ENCODE data around the gene SPATA9.
"Not testable (repeated sequence)": the region's sequence is repeated elsewhere in the genome, so short reads cannot be mapped to it uniquely, and the experiment has no call there.

SPATA9 gene

DNA sequence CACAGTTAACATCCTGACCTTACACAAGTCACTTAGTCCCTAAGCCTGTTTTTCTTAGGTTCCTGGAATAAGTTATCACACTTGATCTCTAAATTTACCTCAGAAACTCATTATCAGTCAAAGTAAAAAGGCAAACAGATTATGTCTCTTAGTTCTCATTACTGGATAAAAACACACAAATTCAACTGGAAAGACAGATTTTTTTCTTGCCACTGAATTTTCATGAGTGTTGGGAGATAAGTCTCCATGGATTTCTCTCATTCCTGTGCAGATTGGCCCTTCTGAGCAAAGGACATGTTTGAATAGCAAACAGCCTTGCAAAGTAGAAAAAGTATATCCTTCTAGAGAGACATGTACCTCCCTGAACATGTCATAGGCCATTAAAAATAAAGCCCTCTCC is 10.2 kb downstream of the SPATA9 start:
- no peak for DNase-seq

DNA sequence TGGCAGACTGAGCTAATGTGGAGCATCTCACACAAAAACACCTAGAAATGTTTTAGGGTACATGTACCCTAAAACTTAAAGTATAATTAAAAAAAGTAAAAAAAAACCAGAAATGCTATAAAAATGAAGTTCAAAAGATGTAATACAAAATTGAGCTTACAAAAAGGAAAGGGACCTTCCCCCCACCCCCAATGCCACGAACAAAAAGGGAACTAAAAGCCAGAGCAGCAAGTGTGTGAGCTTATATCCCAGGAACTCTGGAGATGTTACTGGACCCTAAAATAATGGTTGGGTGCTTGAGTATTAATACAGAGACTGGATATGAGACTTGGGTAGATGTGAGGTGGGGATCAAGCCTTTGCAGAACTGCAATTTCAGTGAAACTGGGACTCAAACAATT is 11.0 kb downstream of the SPATA9 start:
- DNase-seq = no peak

DNA sequence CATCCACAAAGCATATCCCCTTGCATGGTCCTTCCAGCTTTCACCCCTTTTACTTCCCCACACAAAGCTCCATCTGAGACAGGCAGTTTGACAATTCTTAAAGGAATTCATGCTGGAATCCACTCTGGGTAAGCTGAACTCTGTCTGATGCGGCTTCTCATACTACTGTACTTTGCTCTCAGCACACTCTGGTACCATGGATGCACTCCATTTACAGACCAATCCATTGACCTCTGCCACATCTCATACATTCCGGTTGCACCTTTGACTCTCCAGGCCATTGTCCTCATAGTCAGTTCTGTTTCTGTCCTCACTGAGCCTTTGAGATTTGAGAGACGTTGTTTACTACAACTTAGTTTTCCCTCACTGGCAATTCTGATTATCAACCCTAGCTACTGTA is 12.2 kb downstream of the SPATA9 start:
- no peak for DNase-seq

DNA sequence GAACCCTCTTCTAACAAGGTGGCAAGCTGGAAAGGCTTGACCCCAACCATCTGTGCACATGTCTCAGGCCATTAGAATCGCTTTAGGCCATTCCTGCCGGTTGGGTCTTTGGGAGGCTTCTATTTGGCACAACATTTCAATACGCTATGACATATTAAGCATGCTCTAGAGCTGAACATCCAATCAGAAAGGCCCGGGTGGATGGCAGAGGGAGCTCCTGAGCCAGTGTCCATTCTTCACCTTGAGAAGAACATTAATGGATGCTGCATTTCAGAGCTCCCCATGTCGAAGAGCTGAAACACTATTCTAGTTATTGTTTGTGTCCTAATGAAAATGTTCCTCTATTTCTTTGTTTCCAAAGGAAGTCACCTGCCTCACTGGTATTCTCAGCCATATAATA is 12.8 kb downstream of the SPATA9 start:
- no peak for DNase-seq

DNA sequence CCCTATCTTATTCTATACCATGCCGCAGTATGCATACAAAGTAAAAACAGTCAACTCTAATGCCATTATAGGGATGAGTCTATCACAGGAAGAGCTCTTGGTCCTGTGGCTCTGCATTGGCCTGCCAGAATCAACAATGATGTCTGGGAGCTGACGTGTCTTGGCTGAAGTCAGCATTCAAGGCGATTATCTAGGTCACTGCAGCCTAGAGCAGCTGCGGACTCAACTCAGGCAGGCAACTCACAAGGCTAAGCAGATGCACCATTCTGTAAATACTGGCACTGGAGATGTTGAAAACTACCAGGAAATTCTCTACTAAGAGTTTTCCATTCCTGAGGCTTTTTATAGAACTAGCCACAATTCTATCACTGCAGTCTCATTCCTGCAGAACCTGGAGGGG is 13.3 kb downstream of the SPATA9 start:
- no peak for DNase-seq

DNA sequence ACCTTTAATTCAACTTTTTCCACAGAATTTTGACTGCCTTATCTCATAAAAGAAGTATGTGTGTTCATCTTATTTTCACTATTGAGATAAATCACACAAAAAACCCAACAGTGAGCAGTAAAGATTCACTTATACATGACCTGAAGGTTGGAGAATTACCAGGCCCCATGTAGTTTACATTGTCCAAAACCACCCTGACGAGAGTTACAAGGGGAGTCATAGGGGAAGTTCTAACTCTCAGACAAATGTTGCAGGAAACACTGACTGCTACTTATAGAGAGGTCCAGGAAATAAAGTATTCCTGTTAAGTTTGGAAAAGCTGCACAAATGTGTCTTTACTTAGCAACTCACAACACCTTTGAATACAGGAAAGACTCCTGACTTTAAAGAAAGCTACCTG is 14.1 kb downstream of the SPATA9 start:
- no peak for DNase-seq

DNA sequence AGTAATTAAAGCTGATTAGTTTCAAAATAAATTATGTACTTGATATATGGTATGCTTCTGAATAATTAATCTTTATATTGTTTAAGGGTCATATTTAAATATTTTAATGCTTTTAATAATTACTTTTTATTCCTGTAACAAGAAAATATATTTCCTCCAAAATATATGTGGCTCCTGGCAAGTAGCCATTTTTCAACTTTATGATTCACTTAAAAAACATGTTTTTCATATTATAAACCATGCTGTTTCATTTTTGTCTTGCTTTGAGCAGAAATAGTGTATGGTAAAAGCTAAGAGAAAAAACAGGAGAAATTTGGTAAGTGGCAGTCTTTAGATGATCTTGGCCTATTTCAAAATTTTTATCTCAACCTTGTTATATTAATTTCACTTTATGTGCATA is 14.6 kb downstream of the SPATA9 start:
- no peak for DNase-seq

DNA sequence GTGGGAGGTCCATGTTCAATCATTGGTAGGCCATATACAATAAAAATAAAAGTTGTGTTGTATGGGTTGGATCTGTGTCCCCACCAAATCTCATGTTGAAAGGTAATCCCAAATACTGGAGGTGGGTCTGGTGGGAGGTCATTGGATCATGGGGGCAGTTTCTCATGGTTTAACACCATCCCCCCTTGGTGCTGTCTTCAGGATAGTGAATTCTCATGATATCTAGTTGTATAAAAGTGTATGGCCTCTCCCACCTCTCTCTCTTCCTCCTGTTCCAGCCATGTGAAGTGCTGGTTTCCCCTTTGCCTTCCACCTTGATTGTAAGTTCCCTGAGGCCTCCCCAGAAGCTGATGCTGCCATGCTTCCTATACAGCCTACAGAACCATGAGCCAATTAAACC is 15.1 kb downstream of the SPATA9 start:
- DNase-seq = no peak

DNA sequence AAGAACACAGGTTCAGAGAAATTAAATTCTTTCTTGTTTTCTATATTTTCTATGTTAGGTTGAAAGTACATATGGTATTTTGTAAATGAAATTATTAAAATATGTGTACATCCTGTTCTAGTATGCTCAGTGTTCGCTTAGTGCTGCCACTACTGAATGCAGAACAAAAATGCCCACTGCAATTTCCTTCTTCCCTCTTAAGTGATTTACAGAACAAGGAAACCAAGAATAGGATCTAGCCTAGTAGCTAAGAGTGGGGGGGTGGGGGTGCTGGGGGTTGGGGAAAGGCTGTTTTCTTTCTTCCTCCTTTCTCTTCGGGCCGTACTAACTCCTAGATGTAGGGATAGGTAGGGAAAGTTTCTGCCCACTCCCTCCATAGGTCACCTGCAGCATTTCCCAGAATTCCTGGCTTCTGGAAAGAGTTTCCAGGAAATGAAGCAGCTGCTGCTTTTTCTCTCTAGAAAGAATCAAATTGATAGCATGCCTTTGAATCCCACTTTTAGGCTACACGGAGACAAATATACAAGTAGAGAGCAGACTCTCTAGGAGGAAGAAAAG is 15.7 kb downstream of the SPATA9 start:
- no peak for DNase-seq

DNA sequence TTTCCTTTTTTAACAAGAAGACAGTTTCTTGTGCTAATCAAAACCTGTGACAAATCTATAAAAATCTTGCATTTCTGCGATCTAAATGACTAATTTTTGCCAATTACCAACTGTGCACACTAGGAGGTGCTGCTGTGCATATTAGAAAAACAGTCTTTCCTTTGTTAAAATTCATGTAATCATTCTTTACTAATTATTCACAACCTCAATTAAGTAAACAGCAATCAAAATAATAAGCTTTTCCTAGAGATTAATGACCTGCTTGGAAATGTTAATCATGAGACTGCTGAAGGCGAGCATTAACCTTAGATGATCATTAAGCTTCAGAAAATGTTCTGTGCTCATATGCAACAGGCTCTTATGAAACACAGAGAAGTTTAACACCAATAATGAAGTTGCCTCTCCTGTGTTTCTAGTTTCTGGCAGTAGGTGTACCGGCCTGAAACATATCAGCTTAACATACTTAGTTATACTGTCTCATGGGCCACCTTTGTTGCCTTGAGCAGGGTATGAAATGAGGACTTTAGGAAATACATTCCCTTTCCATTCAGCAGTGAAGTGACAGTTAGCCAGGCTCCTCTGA is 18.5 kb downstream of the SPATA9 start:
- peak in 2 of 5 donors; percentile 19 to 22 for DNase-seq

DNA sequence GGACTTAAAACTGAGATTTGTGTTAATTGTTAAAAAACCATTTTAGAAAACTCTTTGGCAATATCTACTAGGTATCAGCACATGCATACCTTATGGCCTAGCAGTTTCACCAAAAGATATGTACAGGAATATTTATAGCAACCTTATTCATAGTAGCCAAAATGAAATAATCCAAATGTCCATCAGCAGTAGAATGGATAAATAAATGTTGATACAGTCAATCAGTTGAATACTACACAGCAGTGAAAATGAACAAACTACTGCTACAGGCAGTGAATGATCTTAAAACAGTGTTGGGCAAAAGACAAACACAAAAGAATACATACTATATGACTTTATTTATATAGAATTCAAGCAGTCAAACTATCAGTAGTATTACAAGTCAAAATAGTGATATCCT is 19.8 kb downstream of the SPATA9 start:
- DNase-seq = no peak

DNA sequence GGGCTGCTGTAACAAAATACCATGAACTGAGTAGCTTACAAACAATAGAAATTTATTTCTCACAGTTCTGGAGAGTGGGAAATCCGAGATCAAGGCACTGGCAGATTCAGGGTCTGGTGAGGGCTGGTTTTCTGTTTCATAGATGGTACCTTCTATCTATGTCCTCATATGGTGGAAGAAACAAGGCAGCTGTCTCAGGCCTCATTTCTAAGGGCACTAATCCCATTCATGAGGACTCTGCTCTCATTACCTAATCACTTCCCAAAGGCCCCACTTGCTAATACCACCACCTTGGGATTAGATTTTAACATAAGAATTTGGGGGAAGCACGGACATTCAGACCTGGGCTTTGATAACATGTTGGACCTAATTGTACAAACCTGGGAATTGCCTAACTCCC is 22.7 kb downstream of the SPATA9 start:
- no peak for DNase-seq

DNA sequence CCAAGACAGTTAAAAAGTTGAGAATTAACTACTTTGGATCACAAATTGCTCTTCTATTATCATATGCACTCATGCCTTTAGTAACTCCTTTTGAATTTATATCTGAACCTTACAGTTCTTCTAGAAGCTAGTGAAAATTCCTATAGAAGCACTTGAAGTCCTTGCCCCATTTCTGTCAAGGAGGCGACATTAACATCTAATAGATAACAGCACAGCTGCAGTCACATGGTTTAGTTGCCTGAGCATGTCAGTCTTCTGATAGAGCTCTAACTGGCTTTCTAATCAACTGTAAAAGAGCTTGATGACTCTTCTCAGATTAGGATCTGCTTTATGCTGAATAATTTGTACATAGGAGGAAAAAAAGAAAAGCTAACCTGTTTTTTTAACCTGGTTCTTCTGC is 27.2 kb downstream of the SPATA9 start:
- DNase-seq = no peak

DNA sequence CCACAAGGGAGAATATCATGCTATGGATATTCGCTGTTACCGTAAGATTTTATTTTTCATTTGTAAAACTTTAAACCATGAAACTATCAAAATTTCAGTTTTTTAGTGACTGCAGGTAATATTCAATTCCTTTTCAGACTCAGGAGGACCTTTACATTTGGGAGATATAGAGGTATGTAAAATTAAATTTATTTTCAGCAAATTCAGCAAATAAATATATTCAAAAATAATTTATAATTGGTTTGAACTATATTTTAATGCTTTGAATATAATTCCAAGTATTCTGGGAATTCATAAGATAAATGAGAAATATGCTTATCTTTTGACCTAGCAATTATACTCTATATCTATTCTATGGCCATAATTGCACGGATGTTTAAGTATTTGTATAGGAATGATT is 28.6 kb downstream of the SPATA9 start:
- no peak for DNase-seq

DNA sequence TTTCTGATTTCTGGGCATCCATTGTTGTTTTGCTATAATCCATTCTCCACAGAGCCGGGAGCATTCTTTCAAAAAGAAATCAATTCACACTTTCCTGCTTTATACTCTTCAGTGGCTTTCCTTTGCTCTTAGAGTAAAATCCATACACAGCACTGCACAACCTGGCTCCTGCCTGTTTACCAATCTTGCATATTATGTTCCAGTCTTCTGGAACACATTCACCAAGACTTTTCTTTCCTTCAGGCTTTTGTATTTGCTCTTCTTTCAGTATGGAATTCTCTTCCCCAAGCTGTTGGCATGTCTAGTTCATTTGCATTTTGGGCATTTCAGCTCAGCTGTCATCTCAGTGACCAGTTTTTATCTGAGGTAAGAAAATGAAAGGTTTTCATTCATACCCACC is 29.9 kb downstream of the SPATA9 start:
- DNase-seq = no peak

DNA sequence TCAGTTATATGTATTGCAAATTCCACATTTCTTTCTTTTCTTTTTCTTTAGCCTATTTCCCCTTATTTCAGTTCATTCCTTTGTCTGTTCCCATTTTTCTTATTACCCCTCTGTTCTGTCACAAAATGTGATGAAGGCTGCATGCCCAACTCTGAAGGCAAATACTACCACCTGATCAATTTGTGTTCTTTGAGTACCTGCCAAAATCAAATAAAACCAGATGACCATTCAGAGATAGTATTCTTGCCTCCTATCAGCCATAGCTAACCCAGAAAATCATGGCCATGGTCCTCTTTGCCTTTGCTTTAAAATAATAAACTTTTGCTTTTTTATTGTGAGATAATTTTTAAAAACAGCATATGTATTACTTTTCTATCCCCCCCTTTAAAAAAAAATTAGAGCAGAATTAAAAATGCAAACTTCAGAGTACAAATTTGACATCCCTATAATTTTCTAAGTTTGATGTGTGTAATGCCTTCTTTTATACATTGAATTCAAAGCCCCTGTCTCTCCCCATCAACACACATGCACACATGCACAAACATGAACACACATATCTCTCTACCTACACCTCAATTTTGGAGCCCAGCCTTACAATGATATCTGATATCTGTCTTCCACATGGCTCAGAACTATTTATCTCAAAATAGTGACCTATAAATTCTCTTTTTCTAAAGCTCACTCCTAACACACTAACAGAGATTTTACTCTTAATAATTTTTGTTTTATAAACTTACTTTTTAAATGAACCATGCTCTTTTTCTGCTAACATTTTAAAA is 32.8 kb downstream of the SPATA9 start:
- DNase-seq = no peak

DNA sequence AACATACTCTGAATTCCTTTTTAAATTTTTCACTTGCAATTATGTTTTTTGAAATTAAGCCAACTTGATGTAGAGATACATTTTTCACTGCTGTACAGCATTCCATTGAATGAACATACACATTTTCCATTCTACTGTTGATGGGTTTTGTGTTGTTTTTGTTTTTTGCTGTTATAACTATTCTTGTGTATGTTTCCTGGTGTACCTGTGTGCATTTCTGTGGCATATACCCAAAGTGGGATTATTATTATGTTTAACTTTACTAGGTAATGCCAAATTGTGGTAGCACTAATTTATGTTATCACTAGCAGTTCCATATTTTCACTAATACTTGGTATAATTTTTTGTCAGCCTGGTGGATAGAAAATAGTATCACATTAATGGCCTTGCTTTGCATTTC is 33.5 kb downstream of the SPATA9 start:
- DNase-seq = no peak

DNA sequence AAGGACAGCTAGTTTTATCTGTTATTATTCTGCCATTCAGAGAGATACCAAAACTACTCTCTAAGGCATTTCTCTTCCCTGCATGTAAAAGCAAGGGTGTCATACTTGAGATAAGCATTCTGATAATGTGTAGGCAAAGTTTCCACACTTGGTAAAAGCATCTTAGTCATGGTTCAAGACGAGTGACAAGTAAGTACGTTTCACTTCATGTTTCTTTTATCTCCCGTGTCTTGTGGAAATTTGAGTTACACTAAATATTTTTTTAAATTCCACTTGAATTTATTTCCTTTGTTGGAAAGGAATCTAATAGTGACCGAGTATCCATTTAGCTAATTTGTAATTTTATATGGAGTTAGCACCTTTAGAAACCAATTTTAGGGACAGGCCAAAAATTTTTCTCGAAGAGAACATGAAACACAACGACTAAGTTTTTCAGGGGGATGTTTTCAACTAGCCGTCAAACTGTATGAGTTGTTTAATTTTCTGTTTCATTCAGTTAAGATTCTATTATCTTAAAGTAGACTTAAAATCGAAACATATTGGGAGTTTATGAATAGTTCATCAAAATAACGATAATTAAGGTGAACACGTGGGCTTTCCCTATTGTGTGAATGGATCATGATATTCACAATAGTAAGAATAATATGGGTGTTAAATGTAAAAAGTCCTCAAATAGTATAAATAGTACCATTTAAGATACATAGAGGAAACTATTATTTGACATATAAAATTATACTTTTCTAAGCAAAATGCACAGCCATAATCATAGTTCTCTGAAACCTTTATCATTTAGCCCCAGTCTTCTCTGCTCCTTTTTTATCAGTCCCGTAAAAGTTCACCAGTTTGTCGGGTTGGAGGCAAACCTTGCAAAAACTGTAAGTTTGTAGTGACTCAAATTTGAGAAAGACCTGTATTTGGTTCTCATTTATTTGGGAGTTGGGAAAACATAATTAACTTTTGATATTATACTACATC is 34.6 kb downstream of the SPATA9 start:
- DNase-seq = peak in 1 of 5 donors; percentile 53

DNA sequence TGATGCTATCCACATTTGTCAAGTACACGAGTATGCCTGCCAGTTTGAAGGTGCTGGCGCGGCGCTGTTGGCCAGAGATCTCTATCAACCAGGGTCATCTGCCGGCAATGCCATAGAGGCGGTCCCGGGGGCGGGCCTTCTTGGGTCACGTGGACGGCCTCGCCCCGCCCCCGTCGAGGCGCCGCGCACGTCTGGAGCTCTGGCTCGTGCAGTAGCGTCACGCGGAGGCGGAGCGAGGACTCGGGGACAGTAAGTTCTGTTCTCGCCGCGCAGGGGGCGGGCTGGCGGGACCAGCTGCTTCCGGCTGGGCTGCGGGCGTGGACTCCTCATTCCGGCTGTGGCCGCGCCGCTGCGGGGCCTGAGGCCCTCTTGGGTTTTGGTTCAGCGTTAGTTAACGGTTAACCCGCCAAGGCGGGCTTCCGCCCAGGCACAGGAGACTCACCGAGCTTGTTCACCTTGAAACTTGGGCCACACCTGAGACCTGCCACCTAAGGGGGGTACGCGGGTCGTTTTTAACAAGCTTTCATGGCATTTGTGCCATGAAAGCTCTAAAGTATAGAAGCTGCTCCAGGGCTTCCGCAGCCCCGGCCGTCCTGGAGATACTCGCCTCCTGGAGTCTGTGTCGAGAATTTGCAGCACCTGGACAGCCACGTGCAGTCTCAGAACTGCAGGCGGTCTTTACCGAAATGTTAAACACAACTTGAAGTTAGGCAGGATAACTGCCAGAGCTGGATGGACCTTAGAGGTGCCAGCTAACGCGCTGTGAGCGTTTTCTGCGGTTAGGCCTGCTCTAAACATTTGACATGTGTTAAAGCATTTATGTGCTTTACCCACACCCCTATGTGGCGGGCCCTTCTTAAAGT is 36.0 kb downstream of the SPATA9 start, which contains the start of gene RFESD:
Gene RFESD (plus strand): TSS at position 209 of the 863 bp plus-strand sequence. CDS start 5,495 bp downstream, outside the sequence.
- peak; percentile 87 to 98 (median 88) for DNase-seq

DNA sequence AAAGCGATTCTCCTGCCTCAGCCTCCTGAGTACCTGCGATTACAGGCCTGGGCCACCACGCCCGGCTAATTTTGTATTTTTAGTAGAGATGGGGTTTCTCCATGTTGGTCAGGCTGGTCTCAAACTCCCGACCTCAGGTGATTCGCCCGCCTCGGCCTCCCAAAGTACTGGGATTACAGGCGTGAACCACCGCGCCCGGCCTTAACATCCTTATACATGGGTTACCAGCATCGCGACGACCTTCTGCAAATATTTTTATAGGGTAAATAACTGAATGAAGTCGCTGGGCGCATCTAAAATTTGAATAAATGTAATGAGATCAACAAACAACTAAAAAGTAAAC is 36.6 kb downstream of the SPATA9 start:
- not testable (repeated sequence) for DNase-seq

DNA sequence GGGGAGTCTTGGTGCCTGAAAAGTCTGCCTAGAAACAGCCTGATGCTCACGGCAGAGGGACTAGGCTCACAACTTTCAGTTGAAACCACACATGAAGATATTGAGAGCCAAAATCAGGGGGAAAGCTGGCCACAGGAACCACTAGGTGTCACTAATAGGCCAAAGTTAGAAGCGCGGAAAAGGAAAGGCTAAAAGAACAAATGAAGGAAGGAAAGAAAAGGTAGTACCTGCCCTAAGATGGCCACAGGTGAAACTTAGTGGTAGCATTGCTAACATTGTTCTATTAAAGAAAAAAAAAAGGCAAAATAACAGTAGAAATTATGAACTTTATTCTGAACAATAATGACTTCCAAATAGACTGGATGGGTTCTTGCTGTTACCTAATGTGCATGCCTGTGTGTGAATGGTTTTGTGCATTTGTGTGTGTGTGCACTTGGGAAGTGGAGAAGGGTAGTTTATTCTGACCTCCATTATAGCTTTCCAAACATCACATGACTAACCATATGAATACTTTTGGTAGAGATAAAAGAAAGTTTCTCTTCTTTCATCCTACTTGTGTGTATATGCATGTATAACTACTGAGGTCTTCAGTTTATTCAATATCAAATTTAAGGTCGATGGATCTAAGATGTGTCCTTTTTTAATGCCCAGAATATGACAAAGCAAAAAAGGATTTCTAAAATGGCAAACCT is 38.3 kb downstream of the SPATA9 start:
- DNase-seq = peak in 3 of 5 donors; percentile 7 to 73 (median 21)

DNA sequence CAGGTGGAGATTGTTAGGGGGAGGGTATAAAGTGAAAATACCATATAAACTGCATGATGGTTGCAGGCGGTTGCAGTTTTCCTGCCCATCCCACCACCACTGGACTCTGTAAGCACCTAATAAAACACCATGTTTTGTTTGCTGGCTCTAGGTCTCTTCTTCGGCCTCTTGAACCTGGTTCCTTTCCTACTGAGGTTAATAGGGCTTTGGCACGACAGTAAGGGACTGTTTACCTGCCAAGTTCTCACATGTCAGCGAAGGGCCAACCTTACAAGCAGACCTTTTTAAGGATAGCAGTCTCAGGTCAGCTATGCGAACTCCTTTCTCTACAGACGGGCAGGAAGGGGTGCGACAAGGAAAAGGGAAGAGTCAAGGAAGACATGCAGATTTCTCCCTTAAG is 39.6 kb downstream of the SPATA9 start:
- no peak for DNase-seq
